22Rv1 (cell line): ENCODE results near the gene KRT40.

Source experiments
- CTCF ChIP-seq: fragments of 450-650 bp; IDR thresholded peaks from 2 replicates; pipeline ENCODE4 v1.5.1; 2017; ENCODE audit warnings: mild to moderate bottlenecking
- ZFX ChIP-seq: fragments of 450-650 bp; IDR thresholded peaks from 2 replicates; pipeline ENCODE4 v1.6.1; 2017; ENCODE audit warnings: antibody characterized with exemption, borderline replicate concordance

- TF ChIP-seq CTCF, result no peak
- TF ChIP-seq ZFX, result no peak
Observed at GRCh38 chr17:40940266-40940665, 43.9 kb downstream of the KRT40 start.
